HG03460 (cell line): ENCODE results near the gene TOP2A.

Experiments used
- ATAC-seq: cut with Tn5 transposase; IDR thresholded peaks from one replicate; pipeline ENCODE4 v1.9.1; 2021; ENCODE audit not compliant: unreplicated experiment

The TOP2A gene

DNA sequence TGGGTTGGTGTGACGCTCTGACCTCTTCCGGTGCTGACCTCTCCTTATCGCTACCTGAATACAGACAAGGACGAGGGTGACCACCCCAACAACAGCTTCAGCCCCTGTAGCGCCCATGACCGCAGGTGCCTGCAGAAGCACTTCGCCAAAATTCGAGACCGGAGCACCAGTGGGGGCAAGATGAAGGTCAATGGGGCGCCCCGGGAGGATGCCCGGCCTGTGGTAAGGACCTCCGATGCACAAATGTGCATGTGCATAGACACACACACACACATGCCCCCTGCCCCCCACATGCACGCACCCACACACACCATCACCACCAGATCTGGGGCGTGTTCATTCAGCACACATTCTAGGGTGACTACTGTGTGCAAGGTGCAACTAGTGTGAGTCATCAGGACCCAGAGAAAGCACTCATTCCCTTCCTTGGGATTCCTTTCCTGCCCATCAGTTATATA is 35.3 kb upstream of the TOP2A start:
- ATAC-seq: no peak

GRCh38 chr17:40452216-40452787 is 34.6 kb upstream of the TOP2A start:
- no peak for ATAC-seq

DNA sequence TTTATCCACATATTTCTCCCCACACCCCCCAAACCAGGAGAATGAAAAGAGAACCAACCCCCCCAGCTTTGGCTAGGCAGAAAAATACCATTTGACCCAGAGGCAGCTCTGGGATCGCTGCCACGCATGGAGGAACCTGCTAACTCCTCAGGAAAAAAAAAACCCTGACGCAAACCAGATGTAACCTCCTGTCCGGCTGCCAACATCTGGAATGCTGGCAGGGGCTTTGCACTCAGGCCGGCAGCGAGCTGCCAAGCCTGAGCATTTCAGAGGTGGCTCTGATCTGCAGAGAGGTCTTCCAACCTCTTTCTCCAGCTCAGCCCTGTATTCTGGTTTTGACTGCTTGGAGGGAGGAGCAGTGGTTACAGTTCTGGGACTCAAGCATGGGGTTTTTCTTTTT is 33.7 kb upstream of the TOP2A start:
- no peak for ATAC-seq

DNA sequence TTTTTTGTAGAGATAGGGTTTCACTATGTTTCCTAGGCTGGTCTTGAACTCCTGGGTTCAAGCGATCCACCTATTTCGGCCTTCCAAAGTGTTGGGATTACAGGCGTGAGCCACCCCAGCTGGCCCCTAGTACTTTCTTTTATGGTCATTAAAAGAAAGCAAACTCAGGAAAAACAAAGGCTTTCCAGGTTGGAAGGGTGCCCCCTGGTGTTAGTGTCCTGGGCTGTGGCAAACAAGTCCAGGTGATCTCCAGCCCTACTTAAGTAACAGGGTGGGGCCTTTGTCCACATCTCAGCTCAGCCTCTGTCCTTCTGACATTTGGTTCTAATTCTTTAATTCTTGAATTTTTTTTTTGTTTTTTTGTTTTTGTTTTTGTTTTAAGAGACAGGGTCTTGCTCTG is 32.5 kb upstream of the TOP2A start:
- no peak for ATAC-seq

- ATAC-seq: no peak
Measured at GRCh38 chr17:40448639-40449261, 31.1 kb upstream of the TOP2A start.

- no peak for ATAC-seq
Measured at GRCh38 chr17:40448213-40448638, 30.5 kb upstream of the TOP2A start.

- no peak for ATAC-seq
Measured at GRCh38 chr17:40447806-40448205, 30.1 kb upstream of the TOP2A start.

DNA sequence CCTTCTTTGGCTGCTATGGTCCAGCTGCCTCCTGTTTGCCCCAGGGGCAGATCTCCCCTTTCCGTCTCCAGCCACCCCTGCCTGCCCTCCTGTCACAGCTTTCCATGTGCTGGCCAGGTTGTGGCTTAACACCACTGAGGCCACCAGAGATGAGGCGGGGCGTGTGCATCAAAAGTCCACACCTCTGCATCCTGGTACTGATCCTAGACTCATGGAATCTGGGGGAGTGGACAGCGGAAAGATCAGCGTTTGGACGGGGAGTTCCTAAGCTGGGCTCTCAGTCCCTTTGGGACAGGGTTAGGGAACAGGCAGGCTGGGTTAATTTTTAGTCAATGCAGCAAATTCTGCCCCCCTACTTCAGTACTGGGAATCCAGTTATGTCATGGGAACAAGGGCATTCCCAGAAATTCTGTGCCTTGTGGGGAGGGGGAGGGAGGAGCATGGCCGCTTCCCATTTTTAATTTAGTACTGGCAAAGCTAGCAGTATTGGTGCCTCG is 29.5 kb upstream of the TOP2A start:
- no peak for ATAC-seq

DNA sequence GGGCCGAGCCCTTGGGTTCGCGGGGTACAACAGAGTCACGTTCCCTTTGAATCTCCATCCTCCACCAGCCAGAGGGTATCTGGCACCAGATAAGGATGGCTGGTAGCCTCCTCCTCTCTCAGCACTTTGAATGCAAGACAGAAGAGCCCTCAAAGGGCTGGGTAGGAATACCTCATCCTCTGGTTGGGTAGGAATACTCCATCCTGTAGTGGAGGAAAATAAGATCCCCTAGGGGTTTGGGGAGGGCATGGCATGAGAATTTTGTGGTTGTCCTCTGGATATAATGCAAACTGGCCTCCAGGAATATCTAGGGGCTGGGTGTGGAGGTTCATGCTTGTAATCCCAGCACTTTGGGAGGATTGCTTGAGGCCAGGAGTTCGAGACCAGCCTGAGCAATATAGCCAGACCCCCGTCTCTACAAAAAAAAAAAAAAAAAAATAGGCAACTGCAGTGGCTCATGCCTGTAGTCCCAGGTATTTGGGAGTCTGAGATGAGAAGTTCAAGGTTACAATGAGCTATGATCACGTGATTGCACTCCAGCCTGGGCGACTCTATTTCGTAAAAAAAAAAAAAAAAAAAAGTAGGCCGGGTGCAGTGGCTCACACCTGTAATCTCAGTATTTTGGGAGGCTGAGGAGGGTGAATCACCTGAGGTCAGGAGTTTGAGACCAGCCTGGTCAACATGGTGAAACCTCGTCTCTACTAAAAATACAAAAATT is 28.2 kb upstream of the TOP2A start:
- ATAC-seq: no peak

GRCh38 chr17:40443988-40444899 is 26.5 kb upstream of the TOP2A start:
- no peak for ATAC-seq

- ATAC-seq: no peak
Measured at GRCh38 chr17:40443196-40443987, 25.7 kb upstream of the TOP2A start, which contains the start of gene IGFBP4. Gene IGFBP4 (plus strand): TSS chr17:40443450. CDS start chr17:40443736, 286 bp downstream.

DNA sequence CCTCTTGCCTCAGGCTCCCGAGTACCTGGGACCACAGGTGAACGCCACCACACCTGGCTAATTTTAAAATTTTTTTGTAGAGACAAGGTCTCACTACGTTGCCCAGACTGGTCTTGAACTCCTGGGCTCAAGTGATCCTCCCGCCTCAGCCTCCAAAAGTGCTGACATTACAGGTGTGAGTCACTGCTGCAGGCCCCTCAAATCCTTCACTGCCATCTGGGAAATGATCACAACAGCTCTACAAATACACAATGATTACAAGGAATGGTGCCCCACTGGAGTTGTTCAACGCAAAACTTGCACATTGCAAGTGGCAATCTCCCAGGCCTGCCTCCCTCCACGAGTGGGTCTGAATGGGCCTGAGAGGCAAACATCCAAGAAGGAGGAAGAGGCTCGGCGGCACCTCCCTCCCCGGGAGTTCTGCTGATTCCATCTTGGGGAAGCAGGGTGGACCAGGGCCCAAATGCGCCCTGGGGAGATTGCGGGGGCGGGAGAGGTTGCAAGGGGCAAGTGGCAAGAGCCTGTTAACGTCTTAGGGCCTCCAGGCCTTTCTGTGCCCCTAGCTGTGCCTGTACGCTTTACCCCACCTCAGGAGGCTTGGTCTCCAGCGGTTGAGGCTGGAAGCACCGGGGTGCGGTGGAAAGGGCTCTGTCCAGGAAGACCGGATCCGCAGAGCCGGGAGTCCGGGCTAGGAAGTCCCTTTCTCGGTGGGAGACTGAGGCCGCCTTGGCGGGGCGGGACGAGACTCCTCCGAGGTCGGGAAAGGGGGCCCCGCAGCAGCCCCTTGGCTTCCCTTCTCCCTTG is 24.9 kb upstream of the TOP2A start:
- ATAC-seq: no peak

DNA sequence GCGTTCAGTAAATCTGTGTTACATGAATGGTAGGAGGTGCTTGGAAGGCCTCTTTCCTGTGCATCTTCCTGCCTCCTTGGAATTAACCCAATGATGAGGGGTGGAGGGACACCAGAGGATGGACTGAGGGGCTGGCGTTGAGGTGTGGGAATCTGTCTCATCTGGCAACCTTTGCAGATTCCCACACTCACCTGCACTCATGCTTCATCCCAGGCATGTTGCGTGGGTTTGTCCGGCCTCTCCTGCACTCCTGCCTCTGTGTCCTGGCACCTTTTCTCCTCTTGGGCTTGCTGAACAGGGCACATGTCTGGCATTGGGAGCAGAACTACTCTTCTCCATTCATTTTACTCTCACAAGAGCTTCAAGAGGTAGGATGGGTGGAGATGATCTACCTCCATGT is 22.5 kb upstream of the TOP2A start:
- ATAC-seq: no peak

DNA sequence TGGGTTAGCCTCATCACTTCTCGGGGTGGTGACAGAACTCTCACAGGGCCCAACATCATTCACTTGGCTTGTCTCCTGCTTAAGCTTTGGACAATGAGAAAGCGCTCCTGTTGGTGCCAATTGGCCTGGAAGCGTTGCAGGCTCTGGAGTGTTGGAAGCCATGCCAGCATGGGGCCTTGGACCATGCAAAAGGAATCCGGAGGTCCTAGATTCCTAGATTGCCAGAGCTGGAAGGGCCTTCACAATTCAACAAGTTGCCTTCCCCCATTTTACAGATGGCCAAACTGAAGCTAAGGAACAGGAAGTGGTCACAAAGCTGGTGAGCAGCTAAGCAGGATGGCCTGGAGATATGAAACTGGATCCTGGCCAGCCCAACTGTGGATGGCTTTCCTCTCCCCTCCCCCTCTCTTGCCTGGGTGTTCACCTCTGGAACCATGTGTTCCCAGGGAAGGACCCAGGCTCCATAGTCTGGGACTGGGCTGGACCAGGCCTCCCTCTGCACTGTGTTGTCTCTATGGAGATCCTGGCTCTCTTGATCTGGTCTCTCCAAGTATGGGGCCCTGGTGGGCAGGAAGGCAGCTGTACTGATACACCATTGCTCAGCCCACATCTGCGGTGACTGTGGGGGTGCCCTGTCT is 19.5 kb upstream of the TOP2A start:
- no peak for ATAC-seq

DNA sequence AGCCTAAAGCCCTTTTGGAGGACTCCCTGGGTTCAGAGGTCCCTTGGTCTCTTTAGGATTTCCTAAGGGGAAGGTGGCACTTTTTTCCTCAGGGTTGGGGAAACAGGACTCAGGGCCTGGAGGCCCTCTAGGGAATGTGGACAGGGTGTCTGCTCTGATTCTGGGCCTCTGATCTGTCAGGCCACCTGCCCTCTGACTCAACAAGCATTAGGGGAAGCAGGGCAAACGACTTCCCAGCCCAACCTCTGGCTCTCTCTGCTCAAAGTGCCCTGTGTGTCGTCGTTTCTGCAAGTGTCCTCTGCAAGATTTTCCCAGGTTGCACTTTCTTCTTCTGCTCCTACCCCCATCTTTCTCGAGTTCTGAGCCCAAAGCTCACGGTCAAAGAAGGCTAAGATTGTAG is 18.9 kb upstream of the TOP2A start:
- no peak for ATAC-seq

- ATAC-seq: no peak
Measured at GRCh38 chr17:40433551-40434415, 16.1 kb upstream of the TOP2A start.

- no peak for ATAC-seq
Measured at GRCh38 chr17:40432864-40433528, 15.3 kb upstream of the TOP2A start.

DNA sequence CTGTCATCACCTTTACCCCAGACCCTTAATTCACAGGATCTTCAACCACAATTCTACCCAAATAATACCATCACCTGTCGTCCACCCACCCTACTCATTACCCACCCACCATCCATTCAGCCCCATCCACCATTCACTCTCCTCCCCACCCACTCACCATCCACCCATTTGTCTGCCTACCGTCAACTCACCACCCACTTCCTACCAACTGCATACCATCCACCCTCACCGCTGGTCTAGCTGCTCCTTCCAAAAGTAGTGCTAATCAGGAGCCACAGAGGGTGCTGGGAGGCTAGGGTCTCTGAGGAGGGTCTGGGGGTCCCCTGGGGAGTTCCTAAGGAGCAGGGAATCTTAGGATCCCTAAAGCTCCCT is 13.5 kb upstream of the TOP2A start:
- no peak for ATAC-seq
